Measurements from ENCODE around the gene USP4. TPM values are rescaled to one million over a fixed set of nuclear protein-coding genes. Genes with fewer than 3 reads are reported as not detected.
"Not testable (repeated sequence)": the region's sequence is repeated elsewhere in the genome, so short reads cannot be mapped to it uniquely, and the experiment has no call there.

Gene USP4
- total RNA-seq, 1 experiment from 2014 or later = 14.7 TPM

DNA sequence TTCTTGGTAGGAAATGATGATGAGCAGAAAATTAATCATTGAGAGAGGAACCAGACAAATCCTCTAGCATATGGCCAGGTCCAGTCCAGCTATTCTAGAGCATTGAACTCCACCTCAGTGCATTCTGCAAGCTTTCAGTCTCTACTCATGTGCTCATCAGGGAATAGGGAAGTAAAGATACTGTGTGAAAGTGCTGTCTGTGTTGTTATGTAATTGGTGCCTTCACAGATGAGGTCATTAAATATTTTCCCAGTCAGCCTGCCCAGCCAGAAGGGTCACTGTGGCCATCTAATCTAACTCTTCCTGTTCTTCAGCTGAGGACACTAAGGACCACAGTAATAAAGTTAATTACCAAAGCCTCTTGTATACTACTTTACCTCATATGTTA, 91.0 kb downstream of the USP4 start:
- no peak for DNase-seq (ENCODE audit: low spot score)

DNA sequence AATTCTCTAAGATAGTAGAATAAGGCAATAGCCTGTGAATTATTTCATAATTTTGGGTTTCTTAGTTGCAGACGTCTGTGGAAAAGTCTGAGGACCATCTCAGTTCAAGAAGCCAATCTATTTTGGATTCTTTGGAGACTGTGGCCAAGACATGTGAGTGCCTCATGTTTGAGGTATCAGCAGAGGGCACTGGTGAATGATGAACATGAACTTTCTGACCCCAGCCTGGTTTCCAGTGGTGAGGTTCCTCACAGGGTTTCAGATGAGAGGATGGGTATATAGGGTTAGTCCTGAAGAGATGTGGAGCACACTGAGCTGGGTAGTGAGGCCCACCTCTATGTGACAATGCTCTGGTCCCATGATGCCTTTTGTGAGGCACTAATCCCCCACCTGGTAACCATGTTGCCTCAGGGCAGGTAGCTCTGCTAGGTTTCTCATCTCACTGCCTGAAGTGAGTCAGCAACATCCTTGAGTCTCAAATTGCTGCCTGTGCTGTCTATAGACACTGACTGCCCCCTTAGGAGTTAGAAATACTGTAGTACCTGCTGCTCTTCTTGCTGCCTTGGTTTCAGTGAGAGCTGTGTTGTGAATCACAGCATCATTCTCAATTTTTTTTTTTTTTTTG, 95.2 kb downstream of the USP4 start:
- no peak for DNase-seq (ENCODE audit: low spot score)

DNA sequence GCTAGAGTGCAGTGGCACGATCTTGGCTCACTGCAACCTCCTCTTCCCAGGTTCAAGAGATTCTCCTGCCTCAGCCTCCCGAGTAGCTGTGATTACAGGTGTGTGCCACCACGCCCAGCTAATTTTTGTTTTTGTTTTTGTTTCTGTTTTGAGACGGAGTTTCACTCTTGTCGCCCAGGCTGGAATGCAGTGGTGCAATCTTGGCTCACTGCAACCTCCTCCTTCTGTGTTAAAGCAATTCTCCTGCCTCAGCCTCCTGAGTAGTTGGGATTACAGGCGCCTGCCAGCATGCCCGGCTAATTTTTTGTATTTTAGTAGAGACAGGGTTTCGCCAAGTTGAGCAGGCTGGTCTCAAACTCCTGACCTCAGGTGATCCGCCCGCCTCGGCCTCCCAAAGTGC, 99.8 kb downstream of the USP4 start:
- not testable (repeated sequence) for DNase-seq (ENCODE audit: low spot score)

DNA sequence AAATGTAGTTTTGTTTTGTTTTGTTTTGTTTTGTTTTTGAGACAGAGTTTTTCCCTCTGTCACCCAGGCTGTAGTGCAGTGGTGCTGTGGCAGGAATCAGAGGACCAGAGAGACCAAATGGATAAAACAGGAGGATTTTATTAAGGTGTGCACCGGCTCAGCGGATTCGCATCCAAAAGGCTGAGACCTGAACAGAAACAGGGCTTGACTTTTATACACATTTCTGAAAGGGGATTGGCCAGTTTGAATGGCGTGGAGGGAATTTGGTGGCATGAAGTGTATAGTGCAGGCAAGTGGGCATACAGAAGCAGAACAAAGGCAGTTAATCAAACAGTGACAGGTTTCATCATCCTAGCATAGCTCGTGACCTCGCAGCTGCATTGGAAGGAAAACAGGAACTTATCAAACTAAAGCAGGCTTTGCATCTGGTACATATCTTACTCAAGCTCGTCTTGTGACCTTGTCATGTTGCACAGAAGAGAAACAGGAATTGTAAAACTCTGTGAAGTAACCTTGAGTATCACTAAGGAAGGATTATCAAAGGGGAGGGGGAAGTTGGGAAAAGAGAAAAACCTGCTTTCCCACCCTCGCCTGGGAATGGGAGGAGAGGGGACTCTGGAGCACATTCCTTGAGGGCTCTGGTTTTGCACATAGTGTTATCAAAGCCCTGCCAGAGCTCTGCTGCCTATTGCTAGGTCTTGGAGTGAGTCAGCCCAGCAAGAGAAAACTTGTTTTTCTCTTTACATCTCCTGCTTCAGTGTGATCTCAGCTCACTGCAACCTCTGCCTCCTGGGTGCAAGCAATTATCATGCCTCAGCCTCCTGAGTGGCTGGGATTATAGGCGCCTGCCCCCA, 101.4 kb downstream of the USP4 start:
- DNase-seq (ENCODE audit: low spot score) = no peak

DNA sequence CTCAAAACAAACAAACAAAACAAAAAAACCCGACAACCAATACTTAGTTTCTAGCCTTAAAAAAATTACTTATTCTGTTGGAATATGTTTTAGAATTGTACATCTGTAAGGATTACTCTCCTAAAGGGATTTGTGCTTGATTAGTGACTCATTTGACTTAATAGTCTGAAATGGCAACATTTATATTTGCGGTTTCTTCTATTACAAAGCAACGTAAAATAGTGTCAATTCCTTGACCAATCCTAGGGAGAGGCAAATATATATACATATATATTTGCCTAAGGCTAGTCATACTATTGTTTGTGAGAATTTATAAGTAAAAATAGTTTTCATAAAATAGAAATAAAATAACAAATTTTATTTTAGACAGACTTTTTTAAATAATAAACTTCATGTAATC, 102.5 kb downstream of the USP4 start:
- DNase-seq (ENCODE audit: low spot score) = no peak

DNA sequence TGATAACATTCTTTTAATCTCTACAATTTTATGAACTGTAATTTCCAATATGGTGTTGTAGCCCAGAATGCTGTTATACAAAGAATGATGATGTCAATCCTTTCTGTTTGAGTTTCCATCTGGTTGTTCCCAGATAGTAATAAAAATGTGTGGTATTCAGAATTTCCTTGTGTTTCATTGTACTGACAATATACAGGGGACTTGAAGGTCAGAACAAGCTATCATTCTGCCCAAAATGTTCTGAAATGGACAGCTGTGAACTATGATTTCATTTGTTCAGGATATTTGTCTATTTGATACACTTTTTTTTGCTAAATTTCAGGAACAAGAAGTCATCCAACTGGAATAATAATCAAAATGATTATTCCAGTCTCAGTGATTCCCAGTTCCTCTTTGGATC, 103.6 kb downstream of the USP4 start:
- no peak for DNase-seq (ENCODE audit: low spot score)

DNA sequence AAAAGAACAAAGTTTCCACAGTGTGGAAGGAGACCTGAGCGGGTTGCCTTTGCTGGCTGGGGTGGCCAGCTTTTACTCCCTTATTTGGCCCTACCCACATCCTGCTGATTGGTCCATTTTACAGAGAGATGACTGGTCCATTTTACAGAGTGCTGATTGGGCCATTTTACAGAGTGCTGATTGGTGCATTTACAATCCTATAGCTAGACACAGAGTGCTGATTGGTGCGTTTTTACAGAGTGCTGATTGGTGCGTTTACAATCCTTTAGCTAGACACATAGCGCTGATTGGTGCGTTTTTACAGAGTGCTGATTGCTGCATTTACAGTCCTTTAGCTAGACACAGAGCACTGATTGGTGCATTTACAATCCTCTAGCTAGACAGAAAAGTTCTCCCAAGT, 111.0 kb downstream of the USP4 start:
- DNase-seq (ENCODE audit: low spot score) = not testable (repeated sequence)

Small RNA genes within 50 kb of the gene (small RNA-seq; reads per million reads assigned to genes)
- gene AC121247.2 (not detected), gene MIR4271 (not detected), gene RF00019 (not detected)

Other genes with a start within 250 kb of the USP4 start
- 51.6 and 74.4 TPM in 2 replicates for gene QRICH1, start 246.0 kb downstream of the USP4 start, total RNA-seq (2014; rRNA removed; shearing (Covaris generic))
- 272 and 291 TPM in 2 replicates for gene QARS1, start 235.3 kb downstream of the USP4 start, total RNA-seq (2014; rRNA removed; shearing (Covaris generic))
- gene USP19, start 219.2 kb downstream of the USP4 start, total RNA-seq (2014; rRNA removed; shearing (Covaris generic)) = 39.3 and 49.3 TPM in 2 replicates
- 49.5 and 56.8 TPM in 2 replicates for gene LAMB2, start 207.0 kb downstream of the USP4 start, total RNA-seq (2014; rRNA removed; shearing (Covaris generic))
- 12.4 and 19.5 TPM in 2 replicates for gene CCDC71, start 173.7 kb downstream of the USP4 start, total RNA-seq (2014; rRNA removed; shearing (Covaris generic))
- gene KLHDC8B, start 168.5 kb downstream of the USP4 start, total RNA-seq (2014; rRNA removed; shearing (Covaris generic)) = 0.42 TPM in 1 of 2 replicates, not detected in the other
- 1.3 and 3.8 TPM in 2 replicates for gene C3orf62, start 62.8 kb downstream of the USP4 start, total RNA-seq (2014; rRNA removed; shearing (Covaris generic))
- 500 and 516 TPM in 2 replicates for gene GPX1, start 18.3 kb upstream of the USP4 start, total RNA-seq (2014; rRNA removed; shearing (Covaris generic))
- gene RHOA, start 71.9 kb upstream of the USP4 start, total RNA-seq (2014; rRNA removed; shearing (Covaris generic)) = 199 and 229 TPM in 2 replicates
- 26.6 TPM in 2 replicates for gene TCTA, start 72.4 kb upstream of the USP4 start, total RNA-seq (2014; rRNA removed; shearing (Covaris generic))
- gene AMT, start 82.4 kb upstream of the USP4 start, total RNA-seq (2014; rRNA removed; shearing (Covaris generic)) = 0.97 and 3.9 TPM in 2 replicates
- 2.5 and 8.2 TPM in 2 replicates for gene NICN1, start 89.3 kb upstream of the USP4 start, total RNA-seq (2014; rRNA removed; shearing (Covaris generic))
- gene DAG1, start 130.2 kb upstream of the USP4 start, total RNA-seq (2014; rRNA removed; shearing (Covaris generic)) = 64.2 and 72.9 TPM in 2 replicates
- not detected in 2 replicates for gene BSN, start 214.4 kb upstream of the USP4 start, total RNA-seq (2014; rRNA removed; shearing (Covaris generic))

Measured in HT-29 (cell line).